ENCODE results near the gene SCD. TPM values are rescaled to one million over a fixed set of nuclear protein-coding genes. Genes with fewer than 3 reads are reported as not detected.
A peak's percentile ranks its signal among the peaks of the same experiment; 100 is the strongest.

SCD gene
- total and polyA plus RNA-seq, 9 of the 15 experiments (the other 6 are each of a cell fraction or from before 2014, with no cell fraction given) = 114 to 486 (median 188) TPM

DNA sequence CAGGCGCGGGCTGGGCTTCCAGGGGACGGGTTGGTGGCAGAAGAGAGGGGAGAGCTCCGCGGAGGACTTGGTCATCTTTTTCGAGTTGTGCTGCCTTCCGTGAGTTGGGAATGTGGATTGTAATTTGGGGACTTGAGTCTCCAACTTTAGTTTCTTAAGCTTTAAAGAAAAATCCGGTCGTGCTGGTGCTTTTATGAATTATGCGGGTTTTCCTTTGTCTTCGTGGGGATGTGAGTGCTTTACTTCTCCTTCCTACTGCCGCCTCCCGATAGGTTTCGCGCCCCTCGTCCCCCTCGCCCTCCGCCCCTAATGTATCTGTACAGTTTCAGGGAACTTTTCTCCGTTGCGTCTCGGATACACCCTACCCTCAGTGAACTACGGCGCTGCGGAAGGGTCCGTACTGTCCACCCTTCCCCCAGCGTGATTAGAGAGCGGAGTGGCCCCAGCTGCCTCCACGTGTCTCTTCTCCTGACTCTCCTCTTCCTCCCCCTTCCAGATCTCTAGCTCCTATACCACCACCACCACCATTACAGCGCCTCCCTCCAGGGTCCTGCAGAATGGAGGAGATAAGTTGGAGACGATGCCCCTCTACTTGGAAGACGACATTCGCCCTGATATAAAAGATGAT lies 649 bp downstream of the SCD start (continued):
- TF ChIP-seq, protein P1, sequence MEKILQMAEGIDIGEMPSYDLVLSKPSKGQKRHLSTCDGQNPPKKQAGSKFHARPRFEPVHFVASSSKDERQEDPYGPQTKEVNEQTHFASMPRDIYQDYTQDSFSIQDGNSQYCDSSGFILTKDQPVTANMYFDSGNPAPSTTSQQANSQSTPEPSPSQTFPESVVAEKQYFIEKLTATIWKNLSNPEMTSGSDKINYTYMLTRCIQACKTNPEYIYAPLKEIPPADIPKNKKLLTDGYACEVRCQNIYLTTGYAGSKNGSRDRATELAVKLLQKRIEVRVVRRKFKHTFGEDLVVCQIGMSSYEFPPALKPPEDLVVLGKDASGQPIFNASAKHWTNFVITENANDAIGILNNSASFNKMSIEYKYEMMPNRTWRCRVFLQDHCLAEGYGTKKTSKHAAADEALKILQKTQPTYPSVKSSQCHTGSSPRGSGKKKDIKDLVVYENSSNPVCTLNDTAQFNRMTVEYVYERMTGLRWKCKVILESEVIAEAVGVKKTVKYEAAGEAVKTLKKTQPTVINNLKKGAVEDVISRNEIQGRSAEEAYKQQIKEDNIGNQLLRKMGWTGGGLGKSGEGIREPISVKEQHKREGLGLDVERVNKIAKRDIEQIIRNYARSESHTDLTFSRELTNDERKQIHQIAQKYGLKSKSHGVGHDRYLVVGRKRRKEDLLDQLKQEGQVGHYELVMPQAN (IDR thresholded peaks at IDR 0.05; ENCODE audit: borderline replicate concordance) = peak; percentile 74; the same call in 1 of the 2 replicates
- TF ChIP-seq SIN3A (IDR thresholded peaks at IDR 0.05; ENCODE audit: borderline replicate concordance in 2 of 2, control insufficient read depth in 1 of 2, low read depth in 2 of 2, low read length in 2 of 2) (peak in 1 of 2 experiments; percentile 83; a peak in 1 of 4 replicates), CREBBP (IDR thresholded peaks at IDR 0.05; ENCODE audit: low read depth, low read length) (no peak), ZBTB2 (IDR thresholded peaks at IDR 0.05) (no peak)

DNA sequence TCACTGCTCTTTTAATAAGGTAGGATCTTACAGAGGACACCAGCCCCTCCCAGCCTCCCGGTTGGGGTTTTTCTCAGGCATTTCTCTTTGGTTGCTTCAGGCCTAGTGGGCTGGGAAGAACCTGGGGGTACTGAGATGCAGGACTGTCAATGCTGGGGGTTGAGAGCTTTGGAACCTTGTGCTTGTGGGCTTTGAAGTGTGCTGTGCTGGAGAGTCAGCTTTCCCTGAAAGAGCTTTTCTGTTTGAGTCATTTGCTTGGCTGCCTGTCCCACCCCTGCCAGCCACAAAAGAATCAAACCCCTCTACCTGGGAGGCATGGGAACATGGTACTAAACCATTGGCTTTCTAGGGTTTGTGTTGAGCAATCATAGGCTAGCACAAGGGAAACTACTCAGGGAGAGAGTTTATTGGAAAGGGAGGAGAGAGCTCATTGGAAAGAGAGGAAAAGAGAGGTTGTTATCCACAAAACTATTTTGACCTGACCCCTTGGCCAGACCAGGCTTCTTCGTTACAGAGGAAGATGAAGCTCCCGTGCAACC lies 1.4 kb downstream of the SCD start:
- H3K27ac ChIP-seq (ENCODE audit: extremely low read depth, low read depth, low read length) = peak overlapping the region; percentile 82; the same call in 2 of the 3 replicates
- DNase-seq (ENCODE audit: extremely low read depth in 1 of 4, low spot score in 3 of 4) (no peak), FAIRE-seq (no peak), ATAC-seq (no peak)
- no peaks in the 10 kb centered on the region for H3K9me3 ChIP-seq (replicated peaks; ENCODE audit: control insufficient read depth, insufficient read depth, low read depth, low read length)
- H3K79me2 ChIP-seq (ENCODE audit: control insufficient read depth, insufficient read depth, low read length) = peaks cover 81% of the 10 kb centered on the region
- H3K9ac ChIP-seq (ENCODE audit: insufficient read depth in 1 of 2, low read depth in 2 of 2, low read length in 2 of 2) = peak overlapping the region; percentile 84 to 97
- peaks cover 39% of the 10 kb centered on the region for H4K20me1 ChIP-seq (replicated peaks; ENCODE audit: control insufficient read depth, insufficient read depth, low read length)
- peaks cover 58% of the 10 kb centered on the region for H3K36me3 ChIP-seq (ENCODE audit: control insufficient read depth, insufficient read depth, low read length)
- H3K4me1 ChIP-seq (replicated peaks in 1 of 2; ENCODE audit: control insufficient read depth in 2 of 2, insufficient read depth in 2 of 2, low read length in 2 of 2) = peaks cover 23 to 39% of the 10 kb centered on the region in 2 experiments; a peak in 4 of 5 replicates
- WGBS (ENCODE audit: insufficient coverage, low coverage, missing lambda C conversion rate) = 2% methylated on average over 3 of the region's 3 CpGs
- intact Hi-C loops (cut with micrococcal nuclease) (loop anchor here (10.0 kb wide), 1 partner anchor 526 kb away; no protein-coding TSS in a partner anchor), in situ Hi-C loops (cut with MboI) (loop anchor here (25.0 kb wide), 1 partner anchor 539 kb away; no protein-coding TSS in a partner anchor)
- no peak for TF ChIP-seq ZNF655 (CRISPR knock-in tag; IDR thresholded peaks at IDR 0.05)
- no peak for TF ChIP-seq ESRRB (CRISPR knock-in tag; IDR thresholded peaks at IDR 0.05; ENCODE audit: borderline replicate concordance)
- peak; percentile 16 for TF ChIP-seq KDM5B (IDR thresholded peaks at IDR 0.05; ENCODE audit: insufficient replicate concordance, low read depth, low read length)
- no peak for TF ChIP-seq ZKSCAN8 (CRISPR knock-in tag; IDR thresholded peaks at IDR 0.05)
- H3K4me2 ChIP-seq (ENCODE audit: insufficient read depth, low read length) = peak overlapping the region; percentile 87
- POLR2A ChIA-PET = interaction anchor here (0.6 to 4.2 kb wide), 5 partner anchors 10 to 215 kb away, joined by 3 to 19 read pairs (median 7); no protein-coding TSS in a partner anchor
- no peaks in the 10 kb centered on the region for H3K27me3 ChIP-seq (ENCODE audit: control insufficient read depth in 2 of 2, insufficient read depth in 2 of 2, low read length in 2 of 2)
- no peak overlapping the region for H2AFZ ChIP-seq (ENCODE audit: low read depth, low read length)
- CTCF ChIA-PET (ENCODE audit: low intra/inter-chr PET ratio) = no interaction called here
- no peaks in the 10 kb centered on the region for H3K9me1 ChIP-seq (ENCODE audit: control insufficient read depth, insufficient read depth, low read length)
- peak overlapping the region; percentile 93 for H3K4me3 ChIP-seq
- no TSS peak for BruUV-seq (replicated peaks)
